HUES6 (cell line): ENCODE data around the gene ADSS1.

Experiments used
- H3K27ac ChIP-seq: 2 replicates; pipeline ENCODE4 v1.7.0; 2013; ENCODE audit warnings: low read depth, mild to moderate bottlenecking, low read length, inconsistent platforms
- H3K27me3 ChIP-seq: 2 replicates; pipeline ENCODE4 v1.6.1; 2013; ENCODE audit warnings: low read length; ENCODE audit not compliant: control insufficient read depth, insufficient read depth
- H3K36me3 ChIP-seq: 2 replicates; pipeline ENCODE4 v1.6.1; 2013; ENCODE audit warnings: low read length; ENCODE audit not compliant: control insufficient read depth, insufficient read depth
- H3K4me1 ChIP-seq: 2 replicates; pipeline ENCODE4 v1.6.1; 2013; ENCODE audit warnings: low read length; ENCODE audit not compliant: control insufficient read depth, insufficient read depth
- H3K4me3 ChIP-seq: 2 replicates; pipeline ENCODE4 v1.5.1; 2013; ENCODE audit warnings: low read depth, low read length
- H3K9ac ChIP-seq: one replicate; pipeline ENCODE4 v1.6.1; 2013; ENCODE audit warnings: mild to moderate bottlenecking, low read length
- H3K9me3 ChIP-seq: 2 replicates; pipeline ENCODE4 v1.6.1; 2013; ENCODE audit warnings: low read depth, low read length; ENCODE audit not compliant: control insufficient read depth, insufficient read depth

Gene ADSS1

GRCh38 chr14:104769324-104770071, 45.5 kb downstream of the ADSS1 start:
- H3K27me3 ChIP-seq = no peaks in the 10 kb centered on the region
- no peak overlapping the region for H3K4me3 ChIP-seq
- H3K9me3 ChIP-seq = peaks cover 23% of the 10 kb centered on the region
- peaks cover 42% of the 10 kb centered on the region for H3K36me3 ChIP-seq
- no peak overlapping the region for H3K27ac ChIP-seq
- H3K4me1 ChIP-seq = peaks cover 10% of the 10 kb centered on the region
- H3K9ac ChIP-seq = no peak overlapping the region

DNA sequence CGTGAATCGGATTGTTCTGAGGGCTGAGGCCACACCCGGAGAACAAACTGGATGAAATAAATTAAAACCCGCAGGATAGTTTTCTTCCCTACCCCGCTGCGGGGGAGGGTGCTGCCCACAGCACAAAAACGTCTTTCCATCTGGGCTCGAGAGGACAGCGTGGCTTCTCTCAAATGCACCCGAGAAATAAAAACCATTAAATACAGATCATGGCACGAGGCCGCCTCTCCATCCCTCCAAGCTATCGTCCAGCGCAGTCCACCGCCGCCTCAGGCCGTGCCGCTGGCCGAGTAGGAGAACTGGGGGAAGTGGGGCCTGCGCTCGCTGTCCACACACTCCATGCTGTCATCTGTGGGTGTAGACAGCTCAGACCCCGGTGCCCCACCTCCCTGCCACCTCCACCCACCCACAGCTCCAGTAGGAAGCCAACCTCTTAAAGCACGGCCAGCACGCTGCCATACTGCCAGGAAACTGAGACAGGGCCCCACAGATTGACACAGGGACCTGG, 46.1 kb downstream of the ADSS1 start:
- no peaks in the 10 kb centered on the region for H3K27me3 ChIP-seq
- H3K4me1 ChIP-seq = peaks cover 10% of the 10 kb centered on the region
- peaks cover 23% of the 10 kb centered on the region for H3K9me3 ChIP-seq
- no peak overlapping the region for H3K27ac ChIP-seq
- H3K36me3 ChIP-seq = peaks cover 48% of the 10 kb centered on the region
- H3K4me3 ChIP-seq = no peak overlapping the region
- H3K9ac ChIP-seq = no peak overlapping the region

- Histone ChIP-seq H3K27me3 (no peaks in the 10 kb centered on the region), H3K36me3 (peaks cover 54% of the 10 kb centered on the region), H3K27ac (no peak overlapping the region), H3K9me3 (peaks cover 17% of the 10 kb centered on the region), H3K4me3 (no peak overlapping the region), H3K9ac (no peak overlapping the region), H3K4me1 (peaks cover 10% of the 10 kb centered on the region)
Measured at GRCh38 chr14:104770851-104771272, 46.8 kb downstream of the ADSS1 start.

DNA sequence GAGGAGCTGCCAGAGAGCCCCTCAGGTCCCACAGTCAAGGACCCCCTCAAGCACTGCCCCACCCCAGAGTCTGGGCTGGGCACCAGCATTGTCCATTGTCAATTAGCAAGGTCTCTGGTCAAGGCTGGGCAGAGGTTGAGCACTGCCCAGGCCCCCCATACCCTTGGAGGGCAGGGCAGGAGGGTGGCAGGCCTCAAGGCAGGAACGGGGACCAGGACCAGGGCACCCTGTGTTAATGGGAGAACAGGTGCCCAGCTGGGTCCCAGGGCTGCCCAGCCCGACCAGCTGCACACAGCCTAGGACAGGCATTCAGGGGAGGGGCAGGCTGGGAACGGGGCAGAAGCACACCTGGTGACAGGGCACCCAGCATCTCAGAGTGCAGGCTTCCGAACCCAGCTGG, 47.3 kb downstream of the ADSS1 start:
- no peak overlapping the region for H3K4me3 ChIP-seq
- H3K27ac ChIP-seq = no peak overlapping the region
- peaks cover 14% of the 10 kb centered on the region for H3K9me3 ChIP-seq
- no peak overlapping the region for H3K9ac ChIP-seq
- H3K4me1 ChIP-seq = peaks cover 10% of the 10 kb centered on the region
- peaks cover 57% of the 10 kb centered on the region for H3K36me3 ChIP-seq
- no peaks in the 10 kb centered on the region for H3K27me3 ChIP-seq

DNA sequence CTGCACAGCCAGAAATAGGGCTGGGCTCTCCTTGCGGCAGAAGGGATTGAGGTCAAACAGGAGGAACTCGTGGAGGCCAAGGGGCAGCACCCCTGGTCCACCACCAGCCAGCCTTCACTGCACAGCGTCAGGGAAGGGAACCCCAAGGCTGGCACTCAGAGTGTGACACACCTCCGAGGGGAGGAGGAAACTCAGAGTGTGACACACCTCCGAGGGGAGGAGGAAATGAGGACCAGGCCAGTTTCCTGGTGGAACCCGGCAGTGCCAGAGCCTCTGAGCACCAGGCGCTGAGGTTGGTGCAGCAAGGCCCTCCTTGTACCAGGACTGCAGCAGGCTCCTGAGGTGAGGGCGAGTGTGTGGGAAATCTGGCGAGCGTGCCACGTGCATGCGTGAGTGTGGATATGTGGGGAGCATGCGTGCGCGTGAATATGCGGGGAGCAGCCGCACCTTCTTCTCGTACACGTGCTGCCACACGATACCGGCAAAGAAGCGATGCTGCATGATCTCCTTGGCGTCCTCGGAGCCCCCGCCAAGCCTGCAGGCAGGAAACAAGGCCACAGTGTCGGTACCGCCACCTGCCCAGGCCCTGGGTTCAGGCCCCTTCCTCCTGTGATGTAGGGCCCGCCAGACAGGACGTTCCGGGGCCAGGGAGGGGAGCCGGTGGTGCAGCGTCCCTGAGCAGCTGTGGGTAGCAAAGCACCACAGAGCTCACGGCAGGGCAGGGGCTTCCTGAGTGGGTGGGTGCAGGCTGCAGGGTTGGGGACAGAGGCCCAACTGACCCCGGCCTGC, 48.1 kb downstream of the ADSS1 start:
- no peak overlapping the region for H3K27ac ChIP-seq
- peaks cover 12% of the 10 kb centered on the region for H3K9me3 ChIP-seq
- H3K4me3 ChIP-seq = no peak overlapping the region
- peaks cover 64% of the 10 kb centered on the region for H3K36me3 ChIP-seq
- no peak overlapping the region for H3K9ac ChIP-seq
- no peaks in the 10 kb centered on the region for H3K27me3 ChIP-seq
- H3K4me1 ChIP-seq = peaks cover 10% of the 10 kb centered on the region

DNA sequence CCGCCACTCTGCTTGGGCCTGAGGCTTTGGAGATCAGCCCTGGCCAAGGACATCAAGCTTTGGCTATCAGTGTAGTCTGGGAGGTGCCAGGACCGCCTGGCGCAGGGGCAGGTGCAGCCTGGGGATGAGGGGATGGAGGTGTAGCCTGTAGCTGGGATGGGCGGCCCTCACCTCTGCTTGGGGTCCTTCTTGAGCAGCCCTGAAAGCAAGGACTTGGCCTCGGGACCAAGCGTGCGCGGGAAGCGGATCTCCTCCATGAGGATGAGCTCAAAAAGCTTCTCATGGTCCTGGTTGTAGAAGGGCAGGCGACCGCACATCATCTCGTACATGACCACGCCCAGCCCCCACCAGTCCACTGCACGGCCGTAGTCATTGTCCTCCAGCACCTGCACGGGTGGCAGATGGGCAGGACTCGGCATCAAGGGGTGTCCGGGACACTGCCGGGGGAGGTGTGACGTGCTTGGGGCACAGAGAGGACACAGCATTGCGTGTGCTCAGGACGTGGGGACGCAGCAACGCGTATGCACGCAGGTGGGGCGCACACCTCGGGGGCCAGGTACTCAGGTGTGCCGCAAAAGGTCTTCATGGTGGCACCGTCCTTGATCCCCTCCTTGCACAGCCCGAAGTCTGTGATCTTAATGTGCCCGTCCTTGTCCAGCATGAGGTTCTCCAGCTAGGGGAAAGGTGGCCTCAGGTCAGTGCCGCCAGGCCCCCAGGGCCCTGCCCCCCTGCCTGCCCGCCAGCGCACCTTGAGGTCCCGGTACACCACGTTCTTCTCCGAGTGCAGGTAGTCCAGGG, 48.9 kb downstream of the ADSS1 start:
- Histone ChIP-seq H3K4me1 (peaks cover 10% of the 10 kb centered on the region), H3K4me3 (no peak overlapping the region), H3K27me3 (no peaks in the 10 kb centered on the region), H3K36me3 (peaks cover 68% of the 10 kb centered on the region), H3K9ac (no peak overlapping the region), H3K27ac (no peak overlapping the region), H3K9me3 (peaks cover 12% of the 10 kb centered on the region)

- Histone ChIP-seq H3K27ac (no peak overlapping the region), H3K4me1 (peaks cover 8% of the 10 kb centered on the region), H3K36me3 (peaks cover 68% of the 10 kb centered on the region)
Measured at GRCh38 chr14:104773505-104774452, 49.8 kb downstream of the ADSS1 start.

GRCh38 chr14:104774453-104775072, 50.5 kb downstream of the ADSS1 start:
- H3K36me3 ChIP-seq = peaks cover 67% of the 10 kb centered on the region
- H3K9ac ChIP-seq = no peak overlapping the region
- no peak overlapping the region for H3K27ac ChIP-seq
- peaks cover 4% of the 10 kb centered on the region; the same call in 1 of the 2 replicates for H3K4me1 ChIP-seq
- no peaks in the 10 kb centered on the region for H3K27me3 ChIP-seq
- H3K9me3 ChIP-seq = peaks cover 12% of the 10 kb centered on the region
- H3K4me3 ChIP-seq = no peak overlapping the region

More at GRCh38 chr14:104773505-104774452, 49.8 kb downstream of the ADSS1 start:
- H3K4me3 ChIP-seq = no peak overlapping the region
- no peaks in the 10 kb centered on the region for H3K27me3 ChIP-seq
- H3K9ac ChIP-seq = no peak overlapping the region
- H3K9me3 ChIP-seq = peaks cover 12% of the 10 kb centered on the region

DNA sequence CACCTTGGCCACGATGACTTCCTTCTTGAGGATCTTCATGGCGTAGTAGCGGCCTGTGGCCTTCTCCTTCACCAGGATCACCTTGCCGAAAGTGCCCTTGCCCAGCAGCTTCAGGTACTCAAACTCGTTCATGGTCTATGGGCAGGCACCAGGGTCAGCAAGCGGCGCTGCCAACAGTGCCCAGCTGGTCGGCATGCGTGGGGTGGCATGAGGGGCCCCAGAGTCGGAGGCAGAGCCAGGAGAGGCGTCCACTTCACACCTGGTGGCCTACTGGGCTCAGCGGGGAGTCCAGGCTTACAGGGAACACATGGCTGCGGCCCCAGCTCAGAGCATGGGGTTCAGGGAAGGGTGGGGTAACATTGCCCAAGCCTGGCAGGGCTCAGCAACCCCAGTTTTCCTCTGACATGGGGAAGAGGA, 51.1 kb downstream of the ADSS1 start:
- H3K27ac ChIP-seq = no peak overlapping the region
- H3K27me3 ChIP-seq = no peaks in the 10 kb centered on the region
- H3K36me3 ChIP-seq = peaks cover 68% of the 10 kb centered on the region
- no peak overlapping the region for H3K9ac ChIP-seq
- H3K9me3 ChIP-seq = peaks cover 12% of the 10 kb centered on the region
- H3K4me1 ChIP-seq = no peaks in the 10 kb centered on the region
- H3K4me3 ChIP-seq = no peak overlapping the region
